Anterior cingulate cortex (tissue), 58 donors: ENCODE measurements around the gene P2RY12.

Experiments
- DNase-seq, 58 donors: peaks; one replicate each; lab custom pipeline; 2025; lab: John Stamatoyannopoulos, UW

P2RY12 gene

DNA sequence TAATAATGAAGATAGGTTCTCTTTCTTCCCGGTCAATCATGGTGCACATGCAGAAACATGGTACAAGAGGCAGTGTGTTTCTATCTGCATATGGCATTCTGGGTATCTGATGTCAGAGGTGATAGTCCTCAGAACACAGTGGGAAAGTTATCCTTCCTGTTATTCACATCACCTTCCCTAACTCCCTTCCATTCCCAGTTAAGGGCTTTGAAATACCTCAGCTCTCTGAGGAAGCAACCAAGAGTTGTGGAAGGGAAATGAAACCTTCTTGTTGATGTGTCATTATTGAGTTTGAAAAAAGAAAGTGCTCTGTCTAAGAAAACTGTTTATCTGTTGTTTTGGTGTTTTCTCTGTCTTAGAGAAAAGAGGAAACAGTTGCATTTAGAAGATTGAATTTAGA, 33.3 kb downstream of the P2RY12 start:
- no peak for DNase-seq

DNA sequence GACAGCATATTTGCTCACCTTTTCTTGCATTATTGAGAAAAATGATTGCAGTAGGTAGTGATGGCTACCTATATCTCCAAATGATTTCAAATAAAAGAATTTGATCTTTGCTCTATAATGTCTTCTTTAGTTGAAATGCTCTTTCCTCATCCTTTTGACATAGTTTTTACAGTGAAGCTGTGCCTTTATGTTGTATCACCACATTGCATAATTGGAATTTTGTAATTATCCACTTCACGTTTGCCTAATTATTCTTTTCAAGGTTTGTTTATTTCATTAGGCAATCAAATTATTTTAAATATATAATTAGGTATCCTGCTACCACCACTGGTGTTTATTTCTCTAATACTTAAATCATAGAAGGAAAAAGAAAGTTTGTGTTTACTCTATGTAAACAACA, 33.9 kb downstream of the P2RY12 start:
- DNase-seq: no peak

DNA sequence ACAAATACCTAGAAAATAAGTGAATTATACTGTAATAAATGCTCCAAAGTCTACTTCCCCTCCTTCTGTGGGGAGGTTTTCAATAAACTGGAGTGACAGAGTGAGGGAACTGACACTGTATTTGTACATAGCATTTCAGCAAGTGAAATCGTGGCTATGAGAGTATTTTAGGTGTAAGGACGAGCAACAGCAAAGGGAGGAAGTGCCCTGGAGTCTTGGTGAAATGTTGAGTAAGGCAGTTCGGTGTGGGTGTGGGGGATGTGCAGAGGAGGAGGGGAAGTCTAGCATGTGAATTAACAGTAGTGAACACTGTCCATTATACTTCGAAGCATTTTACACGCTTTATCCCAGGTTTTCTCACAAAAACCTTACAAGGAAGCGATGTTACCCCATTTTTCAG, 37.1 kb downstream of the P2RY12 start:
- peak in 16 of 58 donors; percentile 5 to 62 (median 18) for DNase-seq

GRCh38 chr3:151346292-151346691, 38.3 kb downstream of the P2RY12 start:
- DNase-seq: no peak

- DNase-seq: no peak
Measured at GRCh38 chr3:151345859-151346258, 38.7 kb downstream of the P2RY12 start.

- no peak for DNase-seq
Measured at GRCh38 chr3:151331696-151332095, 52.9 kb downstream of the P2RY12 start.

- no peak for DNase-seq
Measured at GRCh38 chr3:151330899-151331298, 53.7 kb downstream of the P2RY12 start.

- no peak for DNase-seq
Measured at GRCh38 chr3:151330379-151330778, 54.2 kb downstream of the P2RY12 start.

DNA sequence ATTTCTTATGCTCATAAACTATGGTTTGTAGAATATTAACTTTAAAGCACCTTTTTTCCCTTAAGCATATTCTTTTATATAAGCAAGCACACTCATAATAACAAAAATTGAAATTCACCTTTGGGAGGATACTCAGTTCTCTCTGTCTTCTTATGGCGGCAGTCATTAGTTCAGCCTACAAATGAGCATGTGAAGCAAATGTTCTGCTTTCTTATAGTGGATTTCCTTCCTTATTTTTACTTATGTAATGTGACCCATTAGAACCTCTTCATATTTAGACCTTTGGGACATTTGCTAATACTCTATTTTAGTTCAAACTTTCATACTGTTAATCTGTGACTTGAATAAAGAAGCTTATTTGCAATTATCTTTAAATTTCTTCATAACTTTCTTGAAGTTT, 55.2 kb downstream of the P2RY12 start, which contains the start of gene P2RY13:
Gene P2RY13 (minus strand): TSS at position 187 of the 400 bp plus-strand sequence. CDS start 21 bp downstream, at position 166.
- no peak for DNase-seq

DNA sequence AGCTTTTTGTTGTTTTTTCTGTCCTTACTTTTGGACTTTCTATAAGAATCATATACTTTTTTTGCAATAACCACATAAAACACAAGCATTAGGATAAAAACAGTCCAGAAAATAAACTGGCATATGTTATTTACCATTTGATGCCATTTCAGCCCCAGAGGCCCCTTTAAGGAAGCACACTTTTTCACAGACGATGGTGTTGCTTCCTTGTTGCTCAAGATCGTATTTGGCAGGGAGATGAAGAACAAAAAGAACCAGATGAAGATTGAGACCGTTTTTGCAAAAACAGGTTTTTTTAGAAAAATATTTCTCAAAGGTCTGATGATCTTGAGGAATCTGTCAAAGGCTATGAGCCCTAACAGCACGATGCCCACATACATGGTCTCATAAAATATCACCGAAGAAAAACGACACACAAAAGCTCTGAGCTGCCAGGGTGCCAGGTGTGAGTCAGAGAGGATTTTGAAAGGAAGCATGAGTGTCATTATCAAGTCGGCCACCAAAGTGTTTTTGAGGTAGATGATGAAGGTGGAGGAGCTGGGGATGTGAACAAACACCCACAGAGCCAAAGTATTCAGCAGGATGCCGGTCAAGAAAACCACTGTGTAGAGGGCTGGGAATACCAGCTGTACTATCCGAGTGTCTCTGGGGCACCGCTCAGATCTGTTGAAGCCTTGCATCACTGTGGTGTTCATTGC, 56.1 kb downstream of the P2RY12 start:
- DNase-seq: peak in 7 of 58 donors; percentile 1 to 20 (median 10)

GRCh38 chr3:151327571-151328198, 56.9 kb downstream of the P2RY12 start:
- no peak for DNase-seq

DNA sequence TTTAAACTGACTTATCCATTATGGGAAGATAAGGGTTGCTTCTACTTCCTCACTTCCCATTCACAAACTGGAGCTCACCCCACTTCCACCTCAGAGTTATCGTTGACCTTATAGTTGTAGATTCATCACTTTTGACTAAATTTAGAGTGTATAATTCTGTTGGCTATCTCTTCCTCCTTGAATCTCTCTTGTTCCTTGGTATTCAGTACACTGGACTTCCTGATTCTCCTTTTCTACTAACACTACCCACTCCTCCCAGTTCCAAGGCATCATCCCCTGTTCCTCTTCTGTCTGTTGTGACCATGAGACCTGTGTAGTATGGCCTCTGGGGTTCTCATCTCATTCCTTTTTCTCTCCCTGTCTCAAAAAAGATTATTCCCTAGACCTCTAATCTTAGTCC, 62.0 kb downstream of the P2RY12 start:
- DNase-seq: no peak

DNA sequence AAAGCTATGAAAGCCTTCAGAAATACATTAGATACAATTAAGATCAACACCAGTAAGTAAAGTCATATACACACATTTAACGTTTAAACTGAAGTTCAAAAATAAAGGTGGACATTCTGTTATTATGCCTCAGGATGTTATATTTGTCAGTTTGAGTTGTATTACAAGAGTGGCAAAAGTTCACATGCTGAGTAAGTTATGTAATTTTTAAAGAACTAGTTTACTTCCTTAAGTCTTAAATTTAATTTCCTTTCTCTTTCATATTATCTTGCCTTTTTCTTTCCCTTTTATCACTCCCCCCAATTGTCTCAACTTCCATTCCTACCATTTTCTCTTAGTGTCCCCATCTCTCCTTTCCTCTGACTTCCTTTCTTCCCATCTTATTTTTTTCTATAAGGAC, 63.0 kb downstream of the P2RY12 start:
- no peak for DNase-seq

- DNase-seq: no peak
Measured at GRCh38 chr3:151320131-151320530, 64.4 kb downstream of the P2RY12 start.

DNA sequence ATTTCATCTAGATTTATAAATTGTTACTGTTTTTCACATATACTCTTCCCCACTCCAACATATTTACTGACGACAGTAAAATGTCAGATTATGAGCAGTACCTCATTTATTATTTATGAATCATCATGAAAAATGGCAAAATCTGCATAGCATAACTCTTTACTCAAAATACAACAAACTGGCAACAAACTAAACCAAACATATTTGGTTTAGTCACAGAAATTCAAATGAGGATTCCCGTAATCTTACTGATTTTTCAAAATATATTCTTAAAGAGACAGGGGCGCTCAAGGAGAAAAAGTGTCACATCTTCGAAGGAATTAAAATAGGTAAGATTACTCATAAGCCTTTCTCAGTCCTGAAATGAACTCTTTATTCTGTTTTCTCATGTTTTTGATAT, 64.9 kb downstream of the P2RY12 start:
- no peak for DNase-seq

- no peak for DNase-seq
Measured at GRCh38 chr3:151318991-151319390, 65.6 kb downstream of the P2RY12 start.

DNA sequence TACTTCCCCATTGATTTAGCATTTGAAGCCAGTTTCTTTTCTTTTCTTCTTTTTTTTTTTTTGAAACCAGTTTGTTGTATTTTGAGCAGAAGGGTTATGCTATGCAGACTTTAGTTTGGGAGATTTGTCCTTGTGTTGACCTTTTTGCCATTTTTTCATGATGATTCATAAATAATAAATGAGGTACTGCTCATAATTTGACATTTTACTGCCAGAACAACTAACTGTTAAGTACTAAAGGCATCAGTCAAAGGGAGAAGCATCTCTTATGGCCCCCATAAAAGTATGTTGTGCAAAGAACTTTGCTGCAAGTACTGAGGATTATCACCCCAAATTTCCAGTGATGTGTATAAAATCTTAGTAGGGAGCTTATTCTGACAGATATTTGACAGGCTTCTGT, 66.2 kb downstream of the P2RY12 start:
- DNase-seq: no peak

- DNase-seq: no peak
Measured at GRCh38 chr3:151316267-151316991, 68.1 kb downstream of the P2RY12 start, which contains the start of gene GPR87. TSS of gene GPR87 (minus strand) at chr3:151316820. CDS start at chr3:151300100, 16,720 bp downstream.

- DNase-seq: no peak
Measured at GRCh38 chr3:151315846-151316245, 68.7 kb downstream of the P2RY12 start.

- DNase-seq: no peak
Measured at GRCh38 chr3:151315136-151315535, 69.4 kb downstream of the P2RY12 start.

- DNase-seq: no peak
Measured at GRCh38 chr3:151314593-151314992, 70.0 kb downstream of the P2RY12 start.
